ENCODE measurements around the gene EHBP1L1.

EHBP1L1 gene

DNA sequence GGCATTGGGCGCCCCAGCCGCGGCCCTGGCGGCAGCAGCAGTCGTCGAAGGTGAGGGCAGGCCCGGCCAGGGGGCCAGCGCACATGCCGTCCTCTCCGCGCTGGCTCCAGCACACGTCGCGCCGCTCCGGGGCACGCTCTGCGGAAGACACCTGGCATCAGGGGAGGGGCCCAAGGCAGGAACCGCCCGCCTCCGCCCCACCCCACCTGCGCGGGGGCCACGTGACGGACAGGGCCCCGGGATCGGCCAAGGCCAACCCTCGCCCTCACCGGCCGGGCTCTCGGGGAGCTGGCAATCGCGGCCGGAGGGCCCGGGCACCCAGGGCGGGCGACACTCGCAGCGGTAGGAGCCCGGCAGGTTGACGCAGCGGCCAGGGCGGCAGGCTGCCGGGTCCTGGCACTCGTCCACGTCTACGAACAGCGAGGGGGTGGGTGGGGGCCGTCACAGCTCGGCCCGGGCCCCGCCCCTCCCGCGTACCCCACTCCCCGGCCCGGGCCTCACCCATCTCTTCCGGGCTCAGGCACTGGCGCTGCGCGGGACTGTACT lies 36.0 kb upstream of the EHBP1L1 start:
- FAIRE-seq (no peak), DNase-seq (ENCODE audit: insufficient read length, low spot score) (no peak)
- no peak for TF ChIP-seq POLR2A (IDR thresholded peaks at IDR 0.05; ENCODE audit: low read depth, low read length)

DNA sequence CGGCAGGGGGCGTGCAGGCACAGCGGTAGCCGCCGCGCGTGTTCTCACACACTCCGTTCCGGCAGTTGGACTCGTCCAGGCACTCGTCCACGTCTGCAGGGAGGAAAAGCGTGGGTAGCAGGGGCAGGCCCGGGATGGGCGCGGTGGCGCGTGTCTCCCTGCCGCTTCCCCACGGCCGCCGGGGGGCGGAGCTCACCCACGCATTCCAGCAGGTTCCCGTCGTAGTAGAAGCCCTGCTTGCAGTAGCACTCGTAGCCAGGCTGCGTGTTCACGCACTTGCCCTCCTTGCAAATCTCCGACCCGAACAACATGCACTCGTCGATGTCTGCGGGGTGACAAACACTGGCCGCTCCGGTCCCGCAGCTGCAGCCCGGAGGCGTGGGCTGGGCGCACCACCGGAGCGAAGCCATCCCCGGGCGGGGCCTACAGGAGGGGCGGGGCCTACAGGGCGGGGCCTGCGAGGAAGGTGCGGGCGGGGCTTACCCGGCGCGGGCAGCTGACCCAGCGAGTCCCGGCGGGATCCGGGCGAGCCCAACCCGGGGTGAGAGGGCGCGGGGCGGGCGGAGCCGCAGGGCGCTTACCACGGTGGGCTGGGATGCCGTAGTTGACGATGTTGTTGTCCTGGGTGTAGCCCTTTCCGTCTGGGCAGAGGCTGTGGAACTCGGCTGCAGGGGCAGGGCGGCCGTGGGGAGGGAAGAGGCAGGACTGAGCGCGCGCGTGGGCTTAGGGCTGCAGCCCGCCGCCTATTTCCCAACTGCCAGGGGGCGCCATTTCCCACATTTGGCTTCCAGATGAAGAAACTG lies 35.4 kb upstream of the EHBP1L1 start:
- no peak; the same call in 1 of the 2 replicates for TF ChIP-seq POLR2A (IDR thresholded peaks at IDR 0.05; ENCODE audit: low read depth, low read length)
- FAIRE-seq (no peak), DNase-seq (ENCODE audit: insufficient read length, low spot score) (peak; percentile 98)

DNA sequence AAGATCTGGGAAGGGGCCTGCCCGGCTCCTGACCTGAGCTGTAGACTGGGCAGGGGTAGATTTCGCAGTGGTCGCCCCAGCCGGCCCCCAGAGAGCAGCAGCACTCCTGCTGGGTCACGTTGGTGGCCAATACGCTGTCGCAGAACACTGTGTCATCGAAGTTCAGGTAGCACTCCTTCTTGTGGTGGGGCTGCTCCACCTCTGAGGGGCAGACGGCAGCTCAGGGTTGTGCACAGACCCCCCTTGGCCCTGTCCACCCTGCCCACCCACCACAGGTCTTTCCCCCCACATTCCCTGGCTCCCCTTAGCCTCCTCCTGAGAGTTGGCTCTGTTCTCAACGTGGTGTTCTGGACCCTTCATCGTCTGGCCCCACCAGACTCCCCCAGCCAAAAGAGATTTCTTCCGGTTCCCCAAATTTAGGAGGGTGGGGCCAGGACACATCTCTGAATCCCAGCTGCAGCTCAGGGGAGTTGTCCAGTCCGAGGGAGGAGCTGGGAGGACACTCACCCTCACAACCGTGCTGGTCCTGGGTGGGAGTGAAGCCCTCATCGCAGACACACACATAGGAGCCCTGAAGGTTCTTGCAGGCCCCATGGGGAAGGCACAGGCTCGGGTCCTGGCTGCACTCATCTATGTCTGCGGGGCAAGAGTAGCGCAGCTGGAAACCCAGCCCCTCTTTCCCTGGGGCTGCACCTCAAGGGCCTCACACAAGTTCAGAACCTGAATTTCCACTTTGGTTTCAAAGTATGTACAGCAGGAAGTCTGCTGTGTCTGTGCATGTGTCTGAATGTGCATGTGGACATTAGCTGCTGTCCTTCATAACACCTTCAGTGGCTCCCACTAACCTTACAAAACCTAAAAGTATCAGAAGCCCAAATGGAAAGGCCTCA lies 34.5 kb upstream of the EHBP1L1 start:
- no peak for FAIRE-seq
- no peak for DNase-seq (ENCODE audit: insufficient read length, low spot score)
- TF ChIP-seq POLR2A (IDR thresholded peaks at IDR 0.05; ENCODE audit: low read depth, low read length): no peak

DNA sequence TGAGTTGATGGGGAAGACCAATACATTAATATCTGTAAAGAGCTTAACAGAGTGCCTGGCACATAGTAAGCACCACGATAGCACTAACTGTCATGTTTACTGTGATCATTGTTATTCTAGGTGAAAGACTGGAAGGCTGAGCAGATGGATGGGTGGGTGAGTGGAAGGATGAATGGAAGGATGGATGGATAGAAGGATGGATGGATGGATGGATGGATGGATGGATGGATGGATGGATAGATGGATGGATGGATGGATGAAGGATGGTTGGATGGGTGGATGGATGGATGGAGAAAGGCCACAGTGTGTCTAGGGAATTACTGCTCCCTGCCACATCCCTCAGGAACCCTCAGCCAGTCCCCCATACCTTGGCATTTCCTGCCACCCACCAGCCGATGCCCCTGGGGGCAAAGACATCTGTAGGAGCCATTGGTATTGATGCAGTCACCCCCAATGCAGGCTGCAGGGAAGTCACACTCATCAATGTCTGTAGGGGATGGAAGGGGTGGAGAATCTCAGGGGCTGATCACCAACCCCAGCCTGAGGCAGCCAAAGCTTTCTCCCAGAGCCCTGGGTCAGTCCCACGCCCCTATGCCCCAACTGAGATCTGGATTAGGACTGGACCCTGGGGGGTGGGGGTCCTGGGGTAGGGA lies 33.0 kb upstream of the EHBP1L1 start:
- no peak for DNase-seq (ENCODE audit: insufficient read length, low spot score)
- FAIRE-seq: no peak
- TF ChIP-seq POLR2A (IDR thresholded peaks at IDR 0.05; ENCODE audit: low read depth, low read length): no peak

DNA sequence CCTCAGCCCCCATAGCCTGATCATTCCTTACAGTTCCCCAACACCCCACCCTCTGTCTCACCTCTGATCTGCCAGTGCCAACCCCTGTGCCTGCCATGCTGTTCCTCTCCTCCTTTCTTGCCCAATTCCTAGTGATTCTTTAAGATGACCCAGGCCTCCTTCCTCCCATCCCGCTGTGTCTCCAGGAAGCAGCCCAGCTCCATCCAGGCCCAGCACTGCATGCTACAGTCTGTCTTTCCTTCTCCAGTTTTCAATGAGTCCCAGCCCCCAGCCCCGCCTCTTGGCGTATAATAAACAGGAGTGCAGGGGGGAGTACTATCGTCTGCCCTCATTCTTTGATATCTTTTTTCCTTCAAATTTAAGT lies 30.0 kb upstream of the EHBP1L1 start:
- FAIRE-seq: no peak
- DNase-seq (ENCODE audit: insufficient read length, low spot score): no peak
- TF ChIP-seq POLR2A (IDR thresholded peaks at IDR 0.05; ENCODE audit: low read depth, low read length): no peak

DNA sequence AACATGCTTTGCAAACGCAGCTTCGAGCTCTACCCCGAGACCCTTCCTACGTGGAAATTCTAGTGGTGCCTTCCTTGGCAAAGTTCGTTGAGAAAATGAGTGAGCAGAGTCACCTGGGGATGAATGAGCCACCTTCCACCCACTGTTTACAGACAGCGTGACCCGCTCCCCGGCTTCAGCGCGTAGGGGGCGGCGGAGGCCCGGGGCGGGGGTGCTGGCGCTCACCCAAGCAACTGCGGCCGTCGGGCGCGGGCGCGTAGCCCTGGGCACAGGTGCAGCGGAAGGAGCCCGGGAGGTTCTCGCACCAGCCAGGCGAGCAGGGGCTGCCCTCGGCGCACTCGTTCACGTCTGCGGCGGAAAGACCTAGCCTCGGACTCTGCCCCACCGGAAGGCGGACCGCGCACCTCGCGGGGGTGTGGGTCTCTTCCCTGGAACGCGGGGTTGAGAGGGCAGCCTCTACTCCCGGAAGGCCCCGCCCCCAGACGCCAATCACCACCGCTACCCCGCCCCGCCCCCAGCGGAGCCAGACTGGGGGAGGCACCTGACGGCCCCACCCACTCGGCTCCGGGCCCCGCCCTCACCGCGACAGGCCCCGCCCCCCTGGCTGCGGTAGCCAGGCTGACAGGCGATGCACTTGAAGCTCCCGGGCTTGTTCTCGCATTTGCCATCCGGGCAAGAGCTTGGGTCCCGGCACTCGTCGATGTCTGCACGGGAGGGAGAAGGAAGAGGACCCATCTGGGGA lies 29.5 kb upstream of the EHBP1L1 start:
- DNase-seq (ENCODE audit: insufficient read length, low spot score) (no peak), FAIRE-seq (no peak)
- no peak for TF ChIP-seq POLR2A (IDR thresholded peaks at IDR 0.05; ENCODE audit: low read depth, low read length)

DNA sequence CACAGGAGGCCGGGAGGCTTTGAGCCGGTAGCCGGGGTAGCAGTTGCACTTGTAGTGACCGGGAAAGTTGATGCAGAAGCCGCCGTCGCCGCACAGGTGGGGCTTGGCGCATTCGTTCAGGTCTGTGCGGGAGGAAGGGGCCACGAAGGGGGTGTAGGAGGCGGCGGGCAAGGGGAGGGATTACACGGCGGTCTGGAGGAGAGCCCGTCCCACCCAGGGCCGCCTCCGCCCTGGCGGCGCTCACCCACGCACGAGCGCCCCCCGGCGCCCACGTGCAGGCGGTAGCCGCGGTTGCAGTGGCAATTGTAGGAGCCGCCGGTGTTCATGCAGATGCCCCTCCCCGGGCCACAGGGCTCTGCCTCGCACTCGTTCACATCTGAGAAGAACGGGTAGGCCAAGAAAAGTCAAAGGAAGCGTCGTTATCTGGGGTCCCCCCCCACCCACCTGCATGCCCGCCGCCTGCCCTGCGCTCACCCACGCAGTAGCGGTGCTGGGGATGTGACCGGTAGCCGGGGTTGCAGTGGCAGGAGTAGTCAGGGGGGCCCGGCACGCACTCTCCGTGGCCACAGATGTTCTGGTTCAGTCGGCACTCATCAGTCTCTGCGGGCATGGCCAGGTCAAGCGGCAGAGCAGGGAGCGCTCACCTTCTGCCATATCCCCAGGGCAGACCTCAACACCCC lies 28.3 kb upstream of the EHBP1L1 start:
- no peak for TF ChIP-seq POLR2A (IDR thresholded peaks at IDR 0.05; ENCODE audit: low read depth, low read length)
- FAIRE-seq (no peak), DNase-seq (ENCODE audit: insufficient read length, low spot score) (no peak)

DNA sequence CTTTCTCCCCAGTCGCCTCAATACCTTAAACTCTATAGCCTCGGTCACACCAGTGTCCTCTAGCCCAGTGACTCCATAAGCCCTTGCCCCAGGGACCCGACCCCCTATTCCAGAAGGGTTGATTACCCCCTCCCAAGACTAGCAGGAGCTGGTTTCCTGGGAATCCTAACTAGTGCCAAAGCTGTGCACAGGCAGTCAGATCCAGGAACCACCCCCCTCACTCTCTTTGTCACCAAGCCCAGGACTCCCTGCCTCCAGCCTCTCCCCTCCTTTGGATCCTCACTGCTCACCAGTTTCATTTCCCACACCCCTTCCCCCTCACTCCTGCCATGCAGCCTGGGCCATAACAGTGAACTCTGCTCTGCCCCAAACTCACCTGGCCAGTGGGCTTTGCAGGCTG lies 27.5 kb upstream of the EHBP1L1 start:
- TF ChIP-seq POLR2A (IDR thresholded peaks at IDR 0.05; ENCODE audit: low read depth, low read length): no peak
- no peak for FAIRE-seq
- DNase-seq (ENCODE audit: insufficient read length, low spot score): no peak

DNA sequence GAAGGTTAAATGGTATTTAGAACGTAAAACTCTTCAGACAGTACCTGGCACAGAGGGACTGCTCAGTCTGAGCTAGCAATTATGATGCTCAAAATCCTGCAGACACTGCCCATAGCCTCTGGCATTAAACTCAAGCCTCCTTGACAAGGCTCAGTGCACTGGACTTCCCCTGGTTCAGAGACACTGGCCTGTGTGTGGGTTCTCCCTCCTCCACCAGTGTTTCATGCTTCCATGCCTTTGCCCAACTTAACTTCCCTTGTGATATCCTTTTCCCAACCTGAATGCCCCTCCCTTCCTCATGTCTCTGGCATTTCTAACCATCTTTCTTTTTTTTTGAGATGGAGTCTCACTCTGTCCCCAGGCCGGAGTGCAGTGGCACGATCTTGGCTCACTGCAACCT lies 26.8 kb upstream of the EHBP1L1 start:
- DNase-seq (ENCODE audit: insufficient read length, low spot score) (no peak), FAIRE-seq (no peak)
- TF ChIP-seq POLR2A (IDR thresholded peaks at IDR 0.05; ENCODE audit: low read depth, low read length): no peak

DNA sequence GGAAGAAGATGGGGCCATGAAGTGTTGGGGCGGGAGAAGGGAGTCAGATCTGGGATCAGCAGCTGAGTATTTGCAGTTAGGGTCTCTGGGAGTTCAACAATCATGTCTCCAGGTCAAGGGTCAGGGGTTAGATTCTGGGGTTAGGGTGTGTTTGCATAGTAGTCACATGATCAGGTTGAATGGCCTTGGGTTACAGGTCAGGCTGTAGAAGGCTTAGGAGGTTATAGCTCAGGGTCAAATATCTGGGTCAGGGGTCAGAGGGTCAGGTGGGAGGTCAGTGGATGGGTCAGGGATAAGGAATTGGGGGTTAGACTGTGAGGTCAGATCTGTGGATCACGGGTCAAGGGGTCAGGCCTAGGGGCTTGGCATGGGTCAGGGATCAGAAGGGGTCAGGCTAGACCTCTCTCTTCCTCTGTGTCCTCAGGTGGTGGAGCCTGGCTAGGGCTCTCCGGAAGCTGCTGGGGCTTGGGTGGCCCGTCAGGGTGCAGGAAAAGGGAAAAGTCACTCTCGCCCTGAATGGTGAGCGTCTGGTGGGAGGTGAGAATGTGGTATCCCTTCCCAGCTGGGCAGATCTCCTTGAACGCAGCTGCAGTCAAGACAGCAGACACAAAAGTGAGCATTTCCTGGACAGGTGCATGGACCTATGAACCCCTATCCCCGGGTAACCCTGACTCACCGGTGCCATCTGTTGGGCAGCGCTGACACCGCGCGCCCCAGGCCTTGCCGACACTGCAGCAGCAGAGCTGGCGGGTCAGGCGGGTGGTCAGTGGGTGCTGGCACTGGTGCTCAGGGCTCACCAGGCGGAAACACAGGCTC lies 24.1 kb upstream of the EHBP1L1 start:
- DNase-seq (ENCODE audit: insufficient read length, low spot score) (no peak), FAIRE-seq (no peak)

DNA sequence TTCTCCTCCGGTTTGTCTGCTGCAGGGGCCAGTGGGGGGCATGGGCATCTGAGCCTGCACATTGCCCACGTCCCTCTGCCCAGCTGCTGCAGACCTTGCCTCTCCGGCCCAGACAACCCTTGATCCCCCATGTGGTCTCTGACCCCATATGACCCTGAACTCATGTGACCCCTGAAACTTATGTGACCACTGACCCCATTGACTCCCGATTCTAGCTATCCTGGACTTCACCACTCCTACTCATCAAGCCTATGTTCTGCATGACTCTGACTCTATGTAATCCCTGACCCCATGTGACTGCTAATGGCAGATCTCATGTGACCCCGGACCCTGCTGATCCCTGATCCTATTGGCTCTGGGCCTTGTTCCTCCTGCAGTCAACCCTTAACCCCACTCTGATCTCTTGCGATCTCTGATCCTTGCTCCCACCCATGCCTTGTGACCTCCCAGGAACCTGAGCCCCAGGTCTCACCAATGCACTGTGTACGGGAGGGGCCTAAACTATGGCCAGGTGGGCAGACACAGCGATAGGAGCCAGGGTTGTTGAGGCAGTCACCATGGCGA lies 23.4 kb upstream of the EHBP1L1 start:
- FAIRE-seq: no peak
- TF ChIP-seq POLR2A (IDR thresholded peaks at IDR 0.05; ENCODE audit: low read depth, low read length): 0 out of 2 replicates have a peak, but pooled peaks have one; percentile 4
- DNase-seq (ENCODE audit: insufficient read length, low spot score): no peak

More for the DNA sequence above, 24.1 kb upstream of the EHBP1L1 start:
- no peak for TF ChIP-seq POLR2A (IDR thresholded peaks at IDR 0.05; ENCODE audit: low read depth, low read length)

All from H54 (cell line).